Urinary bladder (tissue), 4 donors: ENCODE measurements around the gene TAS2R1. TPM values are rescaled to one million over a fixed set of nuclear protein-coding genes. Genes with fewer than 3 reads are reported as not detected.
A peak's percentile ranks its signal among the peaks of the same experiment; 100 is the strongest.

Experiments
- DNase-seq: peaks from one replicate; pipeline ENCODE4 v3.0.0-alpha.2; 2015; ENCODE audit errors: extremely low spot score
- H3K27ac ChIP-seq: one replicate; pipeline ENCODE4 v1.5.1; 2013; ENCODE audit warnings: low read depth, mild to moderate bottlenecking, moderate library complexity
- H3K36me3 ChIP-seq: one replicate; pipeline ENCODE4 v1.6.1; 2013; ENCODE audit warnings: mild to moderate bottlenecking, moderate library complexity; ENCODE audit not compliant: insufficient read depth
- H3K4me1 ChIP-seq: one replicate; pipeline ENCODE4 v1.6.1; 2013; ENCODE audit warnings: mild to moderate bottlenecking, moderate library complexity; ENCODE audit not compliant: insufficient read depth
- H3K4me3 ChIP-seq: one replicate; pipeline ENCODE4 v1.5.1; 2013; ENCODE audit warnings: low read depth, low read length
- WGBS: extraction: QIAGEN DNeasy Blood & Tissue Kit; methylation state at CpG from one replicate; pipeline ENCODE4 v1.1.7; 2013; 5-methylcytosine and 5-hydroxymethylcytosine counted together
- polyA plus RNA-seq: library from polyadenylated mRNA; stranded (reverse); fragments of 200-250 nt; gene quantifications from one replicate; pipeline ENCODE4 v1.2.3, GENCODE V29; 2013
- total RNA-seq: library from RNA; depleted of rRNA; stranded (reverse); fragments of >200 nt; gene quantifications from one replicate; pipeline ENCODE4 v1.2.3, GENCODE V29; 2014
- donor health status: healthy with polysubstance abuse.
- donor health status: healthy.

TAS2R1 gene
- total RNA-seq (not detected), polyA plus RNA-seq (not detected)

GRCh38 chr5:9630251-9630650 is at the start of gene TAS2R1:
Gene TAS2R1 (minus strand): TSS chr5:9630351. CDS start chr5:9630032, 319 bp downstream.
- Histone ChIP-seq H3K27ac (no peak within 1 kb of the TSS), H3K4me1 (no peaks in the 10 kb centered on the region), H3K4me3 (no peak within 1 kb of the TSS), H3K36me3 (no peaks in the 10 kb centered on the region)
- WGBS = 93% methylated on average over 1 of the region's 1 CpG
- no peak for DNase-seq

GRCh38 chr5:9670371-9670770 is 40.2 kb upstream of the TAS2R1 start:
- 0% methylated on average over 1 of the region's 1 CpG for WGBS
- no peak overlapping the region for H3K27ac ChIP-seq
- H3K4me1 ChIP-seq = no peaks in the 10 kb centered on the region
- H3K4me3 ChIP-seq = no peak overlapping the region
- DNase-seq = no peak
- no peaks in the 10 kb centered on the region for H3K36me3 ChIP-seq

GRCh38 chr5:9667906-9668305 is 37.8 kb upstream of the TAS2R1 start:
- H3K27ac ChIP-seq = no peak overlapping the region
- DNase-seq = no peak
- H3K36me3 ChIP-seq = no peaks in the 10 kb centered on the region
- no peaks in the 10 kb centered on the region for H3K4me1 ChIP-seq
- 67% methylated on average over 2 of the region's 2 CpGs for WGBS
- no peak overlapping the region for H3K4me3 ChIP-seq

GRCh38 chr5:9663891-9664290 is 33.7 kb upstream of the TAS2R1 start:
- H3K4me1 ChIP-seq = no peaks in the 10 kb centered on the region
- DNase-seq = no peak
- H3K4me3 ChIP-seq = no peak overlapping the region
- H3K36me3 ChIP-seq = no peaks in the 10 kb centered on the region
- no peak overlapping the region for H3K27ac ChIP-seq
- 93% methylated on average over 6 of the region's 6 CpGs for WGBS

GRCh38 chr5:9661316-9662015 is 31.3 kb upstream of the TAS2R1 start:
- no peak for DNase-seq
- H3K4me1 ChIP-seq = no peaks in the 10 kb centered on the region
- WGBS = 37% methylated on average over 6 of the region's 6 CpGs
- H3K36me3 ChIP-seq = no peaks in the 10 kb centered on the region
- no peak overlapping the region for H3K4me3 ChIP-seq
- no peak overlapping the region for H3K27ac ChIP-seq

GRCh38 chr5:9658706-9659105 is 28.6 kb upstream of the TAS2R1 start:
- H3K36me3 ChIP-seq = no peaks in the 10 kb centered on the region
- 69% methylated on average over 2 of the region's 2 CpGs for WGBS
- no peak for DNase-seq
- no peak overlapping the region for H3K4me3 ChIP-seq
- H3K27ac ChIP-seq = no peak overlapping the region
- no peaks in the 10 kb centered on the region for H3K4me1 ChIP-seq

GRCh38 chr5:9657819-9658218 is 27.7 kb upstream of the TAS2R1 start:
- Histone ChIP-seq H3K4me3 (no peak overlapping the region), H3K36me3 (no peaks in the 10 kb centered on the region), H3K27ac (no peak overlapping the region), H3K4me1 (no peaks in the 10 kb centered on the region)
- 87% methylated on average over 1 of the region's 1 CpG for WGBS
- DNase-seq = no peak

- 93% methylated on average over 1 of the region's 1 CpG for WGBS
- H3K36me3 ChIP-seq = no peaks in the 10 kb centered on the region
- H3K27ac ChIP-seq = no peak overlapping the region
- no peak overlapping the region for H3K4me3 ChIP-seq
- no peak for DNase-seq
- no peaks in the 10 kb centered on the region for H3K4me1 ChIP-seq
Observed at GRCh38 chr5:9655641-9656040, 25.5 kb upstream of the TAS2R1 start.

GRCh38 chr5:9654886-9655285 is 24.7 kb upstream of the TAS2R1 start:
- Histone ChIP-seq H3K36me3 (no peaks in the 10 kb centered on the region), H3K4me3 (no peak overlapping the region), H3K4me1 (no peaks in the 10 kb centered on the region), H3K27ac (no peak overlapping the region)
- DNase-seq = no peak

GRCh38 chr5:9653811-9654210 is 23.7 kb upstream of the TAS2R1 start:
- Histone ChIP-seq H3K36me3 (no peaks in the 10 kb centered on the region), H3K27ac (no peak overlapping the region), H3K4me3 (no peak overlapping the region), H3K4me1 (no peaks in the 10 kb centered on the region)
- WGBS = 24% methylated on average over 2 of the region's 2 CpGs
- DNase-seq = peak; percentile 28

GRCh38 chr5:9653061-9653460 is 22.9 kb upstream of the TAS2R1 start:
- Histone ChIP-seq H3K27ac (no peak overlapping the region), H3K4me3 (no peak overlapping the region), H3K4me1 (no peaks in the 10 kb centered on the region), H3K36me3 (no peaks in the 10 kb centered on the region)
- DNase-seq = no peak
- WGBS = 86% methylated on average over 7 of the region's 7 CpGs

- Histone ChIP-seq H3K27ac (no peak overlapping the region), H3K36me3 (no peaks in the 10 kb centered on the region), H3K4me1 (no peaks in the 10 kb centered on the region), H3K4me3 (no peak overlapping the region)
- no peak for DNase-seq
- WGBS = 82% methylated on average over 3 of the region's 3 CpGs
Observed at GRCh38 chr5:9652295-9652694, 22.1 kb upstream of the TAS2R1 start.

GRCh38 chr5:9646843-9647242 is 16.7 kb upstream of the TAS2R1 start:
- H3K36me3 ChIP-seq = no peaks in the 10 kb centered on the region
- H3K4me1 ChIP-seq = no peaks in the 10 kb centered on the region
- DNase-seq = no peak
- WGBS = 66% methylated on average over 2 of the region's 2 CpGs
- H3K4me3 ChIP-seq = no peak overlapping the region
- no peak overlapping the region for H3K27ac ChIP-seq

- DNase-seq = no peak
Observed at GRCh38 chr5:9644630-9645029, 14.5 kb upstream of the TAS2R1 start.

GRCh38 chr5:9642621-9643020 is 12.5 kb upstream of the TAS2R1 start:
- H3K4me1 ChIP-seq = no peaks in the 10 kb centered on the region
- H3K4me3 ChIP-seq = no peak overlapping the region
- no peaks in the 10 kb centered on the region for H3K36me3 ChIP-seq
- no peak for DNase-seq
- no peak overlapping the region for H3K27ac ChIP-seq
- 58% methylated on average over 2 of the region's 2 CpGs for WGBS

More at GRCh38 chr5:9644630-9645029, 14.5 kb upstream of the TAS2R1 start:
- no peak overlapping the region for H3K27ac ChIP-seq
- H3K4me3 ChIP-seq = no peak overlapping the region
- no peaks in the 10 kb centered on the region for H3K36me3 ChIP-seq
- H3K4me1 ChIP-seq = no peaks in the 10 kb centered on the region
- 91% methylated on average over 3 of the region's 3 CpGs for WGBS
